SK-N-SH treated with all-trans-retinoic acid at 6 μM for 48 hours (cell line): Measurements from ENCODE around the gene SLC5A10.

ENCODE experiments used
- ATAC-seq: fragments of 200-7000 bp; cut with Tn5 transposase; 3 replicates; pipeline ENCODE4 v1.9.1; 2020; ENCODE audit warnings: mild to moderate bottlenecking, moderate library complexity
- BACH2 ChIP-seq: fragments of 250-450 bp; sonication (Bioruptor Pico); IDR thresholded peaks from 2 replicates; pipeline ENCODE4 v1.9.0; 2021; ENCODE audit warnings: mild to moderate bottlenecking, borderline replicate concordance
- CSDC2 ChIP-seq: fragments of 250-450 bp; sonication (Bioruptor Pico); IDR thresholded peaks from 2 replicates; pipeline ENCODE4 v1.5.0; 2020; ENCODE audit warnings: mild to moderate bottlenecking, moderate library complexity
- ESRRG ChIP-seq: fragments of 250-450 bp; sonication (Bioruptor Pico); IDR thresholded peaks from 2 replicates; pipeline ENCODE4 v1.6.1; 2021; ENCODE audit warnings: mild to moderate bottlenecking
- GLIS3 ChIP-seq: fragments of 250-450 bp; sonication (Bioruptor Pico); IDR thresholded peaks from 2 replicates; pipeline ENCODE4 v1.5.0; 2020; ENCODE audit warnings: mild to moderate bottlenecking, moderate library complexity
- OSR1 ChIP-seq: fragments of 250-450 bp; sonication (Bioruptor Pico); IDR thresholded peaks from 2 replicates; pipeline ENCODE4 v1.8.0; 2022; ENCODE audit warnings: moderate library complexity, mild to moderate bottlenecking, inconsistent platforms
- PATZ1 ChIP-seq: fragments of 250-450 bp; sonication (Bioruptor Pico); IDR thresholded peaks from 2 replicates; pipeline ENCODE4 v1.8.0; 2020; ENCODE audit warnings: mild to moderate bottlenecking, moderate library complexity, borderline replicate concordance
- POU6F1 ChIP-seq: fragments of 250-450 bp; sonication (Bioruptor Pico); IDR thresholded peaks from 2 replicates; pipeline ENCODE4 v1.8.0; 2021; ENCODE audit warnings: low read depth, mild to moderate bottlenecking, moderate library complexity, borderline replicate concordance
- PPARA ChIP-seq: fragments of 250-450 bp; sonication (Bioruptor Pico); IDR thresholded peaks from 2 replicates; pipeline ENCODE4 v1.5.0; 2020; ENCODE audit warnings: mild to moderate bottlenecking, borderline replicate concordance
- RARB ChIP-seq: fragments of 250-450 bp; sonication (Bioruptor Pico); IDR thresholded peaks from 2 replicates; pipeline ENCODE4 v1.8.0; 2021; ENCODE audit warnings: mild to moderate bottlenecking, moderate library complexity
- TCF4 ChIP-seq: fragments of 250-450 bp; sonication (Bioruptor Pico); IDR thresholded peaks from 2 replicates; pipeline ENCODE4 v1.8.0; 2021; ENCODE audit warnings: mild to moderate bottlenecking, moderate library complexity, borderline replicate concordance
- TOX ChIP-seq: fragments of 250-450 bp; sonication (Bioruptor Pico); IDR thresholded peaks from 2 replicates; pipeline ENCODE4 v1.8.0; 2021; ENCODE audit warnings: mild to moderate bottlenecking, moderate library complexity, borderline replicate concordance
- ZC3H10 ChIP-seq: fragments of 250-450 bp; sonication (Bioruptor Pico); IDR thresholded peaks from 2 replicates; pipeline ENCODE4 v1.5.1; 2021; ENCODE audit warnings: mild to moderate bottlenecking, moderate library complexity
- ZFP3 ChIP-seq: fragments of 250-450 bp; sonication (Bioruptor Pico); IDR thresholded peaks from 2 replicates; pipeline ENCODE4 v1.5.0; 2020; ENCODE audit warnings: mild to moderate bottlenecking, moderate library complexity
- ZFP30 ChIP-seq: fragments of 450-650 bp; formaldehyde crosslinking; IDR thresholded peaks from 2 replicates; pipeline ENCODE4 v1.5.0; 2022; ENCODE audit warnings: mild to moderate bottlenecking, moderate library complexity
- ZNF565 ChIP-seq: fragments of 450-650 bp; formaldehyde crosslinking; conservative IDR thresholded peaks from 2 replicates; pipeline ENCODE4 v1.5.0; 2020; ENCODE audit warnings: low read depth, mild to moderate bottlenecking, moderate library complexity
- ZNF70 ChIP-seq: fragments of 450-650 bp; formaldehyde crosslinking; IDR thresholded peaks from 2 replicates; pipeline ENCODE4 v1.5.0; 2020; ENCODE audit warnings: mild to moderate bottlenecking, moderate library complexity
- ZNF8 ChIP-seq: fragments of 450-650 bp; formaldehyde crosslinking; IDR thresholded peaks from 2 replicates; pipeline ENCODE4 v1.5.0; 2020; ENCODE audit warnings: mild to moderate bottlenecking, moderate library complexity
- TF ChIP-seq, protein P1 (sequence below): fragments of 250-450 bp; sonication (Bioruptor Pico); IDR thresholded peaks from 2 replicates; pipeline ENCODE4 v1.5.1; 2021; ENCODE audit warnings: mild to moderate bottlenecking, moderate library complexity
- TF ChIP-seq, protein P2 (sequence below): fragments of 250-450 bp; sonication (Bioruptor Pico); IDR thresholded peaks from 2 replicates; pipeline ENCODE4 v1.5.1; 2020; ENCODE audit warnings: low read depth, mild to moderate bottlenecking, moderate library complexity

SLC5A10 gene

DNA sequence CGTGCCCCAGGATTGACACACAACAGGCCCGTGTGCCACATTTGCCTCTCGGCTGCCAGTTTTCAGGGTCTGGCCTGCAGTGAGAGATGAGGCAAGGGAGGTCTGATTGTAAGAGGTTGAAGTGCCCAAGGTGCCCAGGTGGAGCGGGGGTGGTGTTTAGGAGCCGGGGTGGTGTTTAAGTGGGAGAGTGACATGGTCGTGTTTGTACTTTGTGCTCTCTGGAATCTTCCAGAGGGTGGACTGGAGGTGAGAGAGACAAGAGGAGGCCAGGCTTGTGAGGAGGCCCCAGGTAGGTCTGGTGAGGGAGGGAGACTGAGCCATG, 10.5 kb downstream of the SLC5A10 start:
- TF ChIP-seq OSR1 (CRISPR knock-in tag) (no peak), POU6F1 (CRISPR knock-in tag) (no peak), ZFP30 (CRISPR knock-in tag) (no peak), ZC3H10 (no peak), ZFP3 (CRISPR knock-in tag) (no peak), ZNF70 (no peak), PATZ1 (CRISPR knock-in tag) (no peak), GLIS3 (no peak), CSDC2 (no peak)
- TF ChIP-seq, protein P1, sequence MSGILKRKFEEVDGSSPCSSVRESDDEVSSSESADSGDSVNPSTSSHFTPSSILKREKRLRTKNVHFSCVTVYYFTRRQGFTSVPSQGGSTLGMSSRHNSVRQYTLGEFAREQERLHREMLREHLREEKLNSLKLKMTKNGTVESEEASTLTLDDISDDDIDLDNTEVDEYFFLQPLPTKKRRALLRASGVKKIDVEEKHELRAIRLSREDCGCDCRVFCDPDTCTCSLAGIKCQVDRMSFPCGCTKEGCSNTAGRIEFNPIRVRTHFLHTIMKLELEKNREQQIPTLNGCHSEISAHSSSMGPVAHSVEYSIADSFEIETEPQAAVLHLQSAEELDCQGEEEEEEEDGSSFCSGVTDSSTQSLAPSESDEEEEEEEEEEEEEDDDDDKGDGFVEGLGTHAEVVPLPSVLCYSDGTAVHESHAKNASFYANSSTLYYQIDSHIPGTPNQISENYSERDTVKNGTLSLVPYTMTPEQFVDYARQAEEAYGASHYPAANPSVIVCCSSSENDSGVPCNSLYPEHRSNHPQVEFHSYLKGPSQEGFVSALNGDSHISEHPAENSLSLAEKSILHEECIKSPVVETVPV = no peak
- TF ChIP-seq, protein P2, sequence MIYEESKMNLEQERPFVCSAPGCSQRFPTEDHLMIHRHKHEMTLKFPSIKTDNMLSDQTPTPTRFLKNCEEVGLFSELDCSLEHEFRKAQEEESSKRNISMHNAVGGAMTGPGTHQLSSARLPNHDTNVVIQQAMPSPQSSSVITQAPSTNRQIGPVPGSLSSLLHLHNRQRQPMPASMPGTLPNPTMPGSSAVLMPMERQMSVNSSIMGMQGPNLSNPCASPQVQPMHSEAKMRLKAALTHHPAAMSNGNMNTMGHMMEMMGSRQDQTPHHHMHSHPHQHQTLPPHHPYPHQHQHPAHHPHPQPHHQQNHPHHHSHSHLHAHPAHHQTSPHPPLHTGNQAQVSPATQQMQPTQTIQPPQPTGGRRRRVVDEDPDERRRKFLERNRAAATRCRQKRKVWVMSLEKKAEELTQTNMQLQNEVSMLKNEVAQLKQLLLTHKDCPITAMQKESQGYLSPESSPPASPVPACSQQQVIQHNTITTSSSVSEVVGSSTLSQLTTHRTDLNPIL (CRISPR knock-in tag) = no peak
- no peak for ATAC-seq

DNA sequence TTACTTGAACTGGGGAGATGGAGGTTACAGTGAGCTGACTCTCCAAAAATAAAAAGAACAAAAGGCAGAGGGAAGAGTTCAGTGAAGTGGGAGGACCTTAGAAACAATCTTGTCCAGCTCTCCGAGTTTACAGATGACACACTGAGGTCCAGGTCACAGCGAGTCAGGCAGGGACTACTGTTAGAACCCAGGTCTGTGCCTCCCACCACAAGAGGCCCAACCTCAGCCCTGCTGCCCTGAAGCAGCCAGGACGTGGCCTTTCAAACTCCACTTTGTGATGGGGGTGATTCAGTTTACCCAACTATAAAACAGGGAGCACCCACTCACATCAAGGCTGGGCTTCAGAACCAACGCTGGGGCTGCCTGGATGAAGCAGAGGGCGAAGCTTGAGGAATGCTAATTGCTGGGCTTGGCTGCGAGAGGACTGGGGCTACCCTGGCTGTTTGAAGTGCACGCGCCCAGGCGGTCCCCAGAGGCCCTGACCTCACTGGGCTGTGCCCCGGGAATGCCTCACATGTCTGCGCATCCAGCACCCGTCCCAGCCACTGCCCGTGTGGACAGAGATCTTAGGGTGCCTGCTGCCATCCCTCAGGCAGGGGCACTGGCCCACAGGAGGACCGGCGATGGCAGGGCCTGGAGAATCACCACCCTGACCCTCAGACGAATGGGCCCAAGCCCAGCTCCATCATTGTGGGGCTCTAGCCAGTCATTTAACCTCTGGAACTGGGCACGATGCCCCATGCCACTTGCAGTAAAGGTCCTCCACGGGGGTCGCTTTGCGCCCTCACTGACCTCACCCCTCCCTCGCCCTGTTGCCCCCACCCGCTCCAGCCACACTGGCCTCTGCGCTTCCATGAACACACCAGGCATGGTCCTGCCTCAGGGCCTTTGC, 11.4 kb downstream of the SLC5A10 start:
- no peak for ATAC-seq
- TF ChIP-seq PATZ1 (CRISPR knock-in tag) (no peak), ZNF8 (CRISPR knock-in tag) (no peak), ZNF70 (no peak), RARB (no peak), BACH2 (CRISPR knock-in tag) (no peak), GLIS3 (no peak), TCF4 (CRISPR knock-in tag) (no peak), TOX (CRISPR knock-in tag) (no peak), ESRRG (CRISPR knock-in tag) (no peak)

DNA sequence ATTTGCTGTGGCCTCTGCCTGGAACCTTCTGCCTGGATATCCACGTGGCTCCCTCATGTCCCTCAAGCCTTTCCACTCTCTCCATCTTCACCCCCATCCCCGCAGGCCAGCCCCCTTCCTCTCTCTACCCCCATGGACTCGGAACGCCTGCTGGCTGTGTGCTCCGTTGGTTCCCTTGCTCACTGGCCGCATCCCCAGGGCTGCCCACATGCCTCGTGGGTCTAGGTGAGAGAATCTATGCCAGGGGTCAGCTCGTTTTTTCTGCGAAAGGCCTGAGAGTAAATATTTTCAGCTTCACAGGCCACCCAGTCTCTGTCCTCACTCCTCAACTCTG, 12.0 kb downstream of the SLC5A10 start:
- ATAC-seq = no peak
- TF ChIP-seq PPARA (CRISPR knock-in tag) (no peak), ZNF70 (no peak), OSR1 (CRISPR knock-in tag) (no peak), ZNF565 (no peak), ZNF8 (CRISPR knock-in tag) (no peak), GLIS3 (no peak)

- no peak for ATAC-seq
- TF ChIP-seq RARB = no peak
- TF ChIP-seq PPARA (CRISPR knock-in tag) = no peak
- no peak for TF ChIP-seq ESRRG (CRISPR knock-in tag)
- TF ChIP-seq, protein P1 = no peak
- TF ChIP-seq TCF4 (CRISPR knock-in tag) = no peak
- TF ChIP-seq CSDC2 = no peak
- no peak for TF ChIP-seq GLIS3
- no peak for TF ChIP-seq TOX (CRISPR knock-in tag)
Observed at GRCh38 chr17:18964550-18964949, 12.6 kb downstream of the SLC5A10 start.
